GM12878 (cell line): ENCODE results near the gene C17orf78. TPM values are rescaled to one million over a fixed set of nuclear protein-coding genes. Genes with fewer than 3 reads are reported as not detected.

ENCODE experiments used
- ATAC-seq: fragments of 200-7000 bp; cut with Tn5 transposase; 3 replicates; pipeline ENCODE4 v1.9.1; 2020; ENCODE audit warnings: mild to moderate bottlenecking, moderate library complexity
- BruUV-seq: library from RNA; stranded (reverse); fragments of 400-500 nt; replicated peaks from 2 replicates; lab custom pipeline; 2021; lab: Mats Ljungman, UMichigan
- CTCF ChIA-PET: fragments of 300-600 bp; sonication (Branson Sonifier 250); formaldehyde crosslinking; extraction: SDS; loops from one replicate; lab custom pipeline; 2021; ENCODE audit warnings: inconsistent platforms; lab: Yijun Ruan, JAX
- POLR2A ChIA-PET: fragments of 350-600 bp; formaldehyde crosslinking; extraction: SDS; loops from one replicate; lab custom pipeline; 2021; ENCODE audit warnings: inconsistent platforms; lab: Charles Lee
- RAD21 ChIA-PET: fragments of 300-600 bp; sonication (Branson Sonifier 250); formaldehyde crosslinking; loops from one replicate; lab custom pipeline; 2023; ENCODE audit warnings: antibody characterized with exemption; ENCODE audit not compliant: unreplicated experiment; lab: Charles Lee
- SMC1A ChIA-PET: fragments of 300-600 bp; sonication (Branson Sonifier 250); formaldehyde crosslinking; loops from one replicate; lab custom pipeline; 2023; ENCODE audit not compliant: unreplicated experiment, uncharacterized antibody; lab: Charles Lee
- DNase-seq: peaks from one replicate; pipeline ENCODE4 v3.0.0-alpha.2; 2011; ENCODE audit warnings: low read depth, low spot score
- FAIRE-seq: peaks from 3 replicates; lab custom pipeline; 2011; peaks lifted over from hg19 to GRCh38; lab: Jason Lieb, UNC
- H2AFZ ChIP-seq: 2 replicates; pipeline ENCODE4 v1.6.0; 2011; ENCODE audit warnings: low read depth, low read length, control low read depth; ENCODE audit not compliant: control insufficient read depth
- H3K27ac ChIP-seq: 2 replicates; pipeline ENCODE4 v1.5.1; 2011; ENCODE audit warnings: control low read depth; ENCODE audit not compliant: control insufficient read depth, insufficient read depth
- H3K27me3 ChIP-seq, 2 experiments: replicated peaks in 1 of 2; 2 replicates each; pipeline versions ENCODE4 v1.6.0 to v1.6.1; 2011; ENCODE audit warnings: low read length in 1 of 2; ENCODE audit not compliant: control insufficient read depth in 2 of 2, insufficient read depth in 2 of 2
- H3K36me3 ChIP-seq, 2 experiments: 2 replicates each; pipeline ENCODE4 v1.5.1; 2011; ENCODE audit warnings: low read length in 1 of 2; ENCODE audit not compliant: control insufficient read depth in 2 of 2, insufficient read depth in 2 of 2
- H3K4me1 ChIP-seq: 2 replicates; pipeline ENCODE4 v1.6.1; 2011; ENCODE audit warnings: mild to moderate bottlenecking, low read length, moderate library complexity, mixed read lengths; ENCODE audit not compliant: control insufficient read depth, insufficient read depth
- H3K4me2 ChIP-seq: 2 replicates; pipeline ENCODE4 v1.6.0; 2011; ENCODE audit warnings: control low read depth; ENCODE audit not compliant: control insufficient read depth, insufficient read depth
- H3K4me3 ChIP-seq: fragments of 200-600 bp; sonication (generic); 2 replicates; pipeline ENCODE4 v1.5.1; 2016
- H3K79me2 ChIP-seq: 2 replicates; pipeline ENCODE4 v1.6.0; 2011; ENCODE audit warnings: low read length; ENCODE audit not compliant: control insufficient read depth, insufficient read depth
- H3K9ac ChIP-seq: 2 replicates; pipeline ENCODE4 v1.8.0; 2011; ENCODE audit warnings: low read length, control low read depth, mixed read lengths; ENCODE audit not compliant: control insufficient read depth, insufficient read depth
- H3K9me3 ChIP-seq: replicated peaks from 3 replicates; pipeline ENCODE4 v1.5.1; 2011; ENCODE audit warnings: mild to moderate bottlenecking, low read length; ENCODE audit not compliant: control insufficient read depth, insufficient read depth
- H4K20me1 ChIP-seq: 2 replicates; pipeline ENCODE4 v1.6.0; 2011; ENCODE audit not compliant: control insufficient read depth, insufficient read depth
- BCLAF1 ChIP-seq: fragments of 450-650 bp; IDR thresholded peaks from 2 replicates; pipeline ENCODE4 v1.6.1; 2017; ENCODE audit warnings: antibody characterized with exemption, mild to moderate bottlenecking, moderate library complexity
- CBX5 ChIP-seq: sonication (generic); IDR thresholded peaks from 2 replicates; pipeline ENCODE4 v1.6.1; 2016; ENCODE audit warnings: low read depth, moderate library complexity, mild to moderate bottlenecking, inconsistent platforms
- CHD1 ChIP-seq: IDR thresholded peaks from 2 replicates; pipeline ENCODE4 v1.6.1; 2012; ENCODE audit warnings: low read depth, low read length, improper control_type of control experiment
- CUX1 ChIP-seq: IDR thresholded peaks from 2 replicates; pipeline ENCODE4 v1.6.1; 2012; ENCODE audit warnings: improper control_type of control experiment, low read depth, low read length; ENCODE audit not compliant: insufficient replicate concordance
- ETV6 ChIP-seq, 2 experiments: fragments of 450-650 bp in 1 of 2; IDR thresholded peaks in 1 of 2; conservative IDR thresholded peaks in 1 of 2; 2 replicates each; pipeline ENCODE4 v1.6.1; 2014; ENCODE audit warnings: antibody characterized with exemption in 1 of 2, borderline replicate concordance in 1 of 2, low read depth in 1 of 2, mild to moderate bottlenecking in 1 of 2, moderate library complexity in 1 of 2
- FOXM1 ChIP-seq: IDR thresholded peaks from 2 replicates; pipeline ENCODE4 v1.6.1; 2012; ENCODE audit warnings: low read depth, mild to moderate bottlenecking, inconsistent platforms, low read length, moderate library complexity
- SIX5 ChIP-seq: IDR thresholded peaks from 2 replicates; pipeline ENCODE4 v1.6.1; 2011; ENCODE audit warnings: mild to moderate bottlenecking, low read depth, low read length, moderate library complexity; ENCODE audit not compliant: severe bottlenecking
- TCF12 ChIP-seq: IDR thresholded peaks from 2 replicates; pipeline ENCODE4 v1.6.1; 2011; ENCODE audit warnings: low read depth, mild to moderate bottlenecking, low read length
- ZSCAN29 ChIP-seq: fragments of 450-650 bp; IDR thresholded peaks from 2 replicates; pipeline ENCODE4 v1.6.1; 2017; ENCODE audit warnings: mild to moderate bottlenecking, moderate library complexity
- WGBS: methylation state at CpG from one replicate; pipeline ENCODE4 v1.1.6; 2016; ENCODE audit warnings: low lambda C conversion rate; ENCODE audit not compliant: insufficient replicate concordance, insufficient coverage; ENCODE audit errors: missing lambda C conversion rate; 5-methylcytosine and 5-hydroxymethylcytosine counted together
- in situ Hi-C: fragments of 300-500 bp; cut with MboI; formaldehyde crosslinking; loops from 9 replicates; pipeline ENCODE4 v1.14.3; 2018; ENCODE audit warnings: mixed read lengths
- intact Hi-C: fragments of 100-400 bp; cut with micrococcal nuclease; formaldehyde crosslinking; loops from one replicate; pipeline ENCODE4 v1.14.2; 2022; ENCODE audit not compliant: unreplicated experiment
- polyA plus RNA-seq, 11 experiments: library from polyadenylated mRNA; depleted of rRNA in 4 of 11; unstranded in 6 of 11; stranded (reverse) in 5 of 11; fragments of >200 nt; fragmentation: Nextera tagmentation in 4 of 11; fragmentation: Illumina TruSeq in 1 of 11; extraction: Ambion mirVana in 4 of 11; extraction: Trizol in 1 of 11; gene quantifications; 1 replicate in 1 of 11; 2 replicates in 10 of 11; pipeline versions ENCODE4 v1.2.1 to v1.2.3, GENCODE V29; 2011 to 2016; ENCODE audit warnings: inconsistent platforms in 2 of 11, missing spikeins in 2 of 11, low read depth in 1 of 11
- total RNA-seq, 4 experiments: library from RNA; depleted of rRNA in 3 of 4; stranded (reverse); fragments of >200 nt in 3 of 4; fragmentation: Illumina TruSeq in 1 of 4; extraction: Trizol in 1 of 4; gene quantifications; 2 replicates each; pipeline versions ENCODE4 v1.2.1 to v1.2.3, GENCODE V29; 2013 to 2021

C17orf78 gene
- total and polyA plus RNA-seq, 10 of the 15 experiments (the other 5 are each of a cell fraction or from before 2014, with no cell fraction given) = 0.10 TPM; not detected in 9

GRCh38 chr17:37382056-37382455 is 6.3 kb downstream of the C17orf78 start:
- no peaks in the 10 kb centered on the region for H3K27me3 ChIP-seq
- no peak overlapping the region for H3K4me3 ChIP-seq
- H3K79me2 ChIP-seq = no peaks in the 10 kb centered on the region
- H3K9ac ChIP-seq = no peak overlapping the region
- H3K4me1 ChIP-seq = no peaks in the 10 kb centered on the region
- no peak overlapping the region for H3K27ac ChIP-seq
- ChIA-PET RAD21 (no interaction called here), SMC1A (interaction anchor here (1.0 to 1.5 kb wide), 3 partner anchors 8 to 15 kb away, joined by 3 to 5 read pairs (median 4); no protein-coding TSS in a partner anchor), CTCF (interaction anchor here (2.1 kb wide), 1 partner anchor 8 kb away, joined by 14 read pairs; no protein-coding TSS in a partner anchor), POLR2A (interaction anchor here (0.6 kb wide), 1 partner anchor 167 kb away, joined by 4 read pairs; no protein-coding TSS in a partner anchor)
- no peaks in the 10 kb centered on the region for H3K36me3 ChIP-seq
- DNase-seq (no peak), ATAC-seq (no peak), FAIRE-seq (no peak)
- in situ Hi-C loops = no loop called here
- H3K4me2 ChIP-seq = no peak overlapping the region
- BruUV-seq = no TSS peak
- H2AFZ ChIP-seq = no peak overlapping the region
- WGBS = 92% methylated on average over 1 of the region's 1 CpG
- H4K20me1 ChIP-seq = no peaks in the 10 kb centered on the region
- H3K9me3 ChIP-seq = no peaks in the 10 kb centered on the region
- TF ChIP-seq TCF12 = no peak
- TF ChIP-seq ZSCAN29 = no peak
- no peak for TF ChIP-seq SIX5
- no peak for TF ChIP-seq CHD1
- TF ChIP-seq ETV6 (conservative IDR thresholded peaks at IDR 0.05 in 1 of 2, IDR thresholded peaks at IDR 0.05 in 1 of 2; ENCODE audit: borderline replicate concordance in 1 of 2, low read depth in 1 of 2) = no peak
- TF ChIP-seq BCLAF1 = no peak
- no peak for TF ChIP-seq FOXM1
- TF ChIP-seq CUX1 = no peak
- TF ChIP-seq CBX5 = no peak
- intact Hi-C loops = no loop called here
